A673 (cell line): ENCODE data around the gene FBXW4. TPM values are rescaled to one million over a fixed set of nuclear protein-coding genes. Genes with fewer than 3 reads are reported as not detected.

Experiments
- BruUV-seq: library from RNA; stranded (reverse); fragments of 400-500 nt; replicated peaks from 2 replicates; lab custom pipeline; 2021; lab: Mats Ljungman, UMichigan
- CTCF ChIA-PET: fragments of 300-600 bp; sonication (Branson Sonifier 250); formaldehyde crosslinking; loops from one replicate; lab custom pipeline; 2022; ENCODE audit warnings: antibody characterized with exemption; lab: Charles Lee
- POLR2A ChIA-PET: fragments of 300-600 bp; sonication (Branson Sonifier 250); formaldehyde crosslinking; loops from one replicate; lab custom pipeline; 2022; ENCODE audit warnings: antibody characterized with exemption; ENCODE audit not compliant: low non-redundant PET; lab: Charles Lee
- DNase-seq: peaks from one replicate; pipeline ENCODE4 v3.0.0-alpha.2; 2015; ENCODE audit warnings: low spot score
- H3K27ac ChIP-seq: fragments of 200-600 bp; sonication (generic); 2 replicates; pipeline ENCODE4 v1.5.1; 2016; ENCODE audit warnings: mixed run types, low read depth, mild to moderate bottlenecking, mixed read lengths, antibody characterized with exemption, low read length; ENCODE audit not compliant: poor library complexity, severe bottlenecking
- H3K27me3 ChIP-seq: fragments of 200-600 bp; sonication (generic); replicated peaks from 2 replicates; pipeline ENCODE4 v1.6.1; 2017; ENCODE audit warnings: mixed run types, low read depth, mild to moderate bottlenecking, mixed read lengths, antibody characterized with exemption, low read length; ENCODE audit not compliant: insufficient read depth, poor library complexity
- H3K36me3 ChIP-seq: fragments of 200-600 bp; sonication (generic); 2 replicates; pipeline ENCODE4 v1.6.1; 2016; ENCODE audit warnings: mixed run types, mild to moderate bottlenecking, mixed read lengths, antibody characterized with exemption, low read length; ENCODE audit not compliant: insufficient read depth, poor library complexity, severe bottlenecking
- H3K4me1 ChIP-seq: fragments of 200-600 bp; sonication (generic); 2 replicates; pipeline ENCODE4 v1.6.1; 2017; ENCODE audit warnings: mixed run types, mild to moderate bottlenecking, mixed read lengths, antibody characterized with exemption, low read length; ENCODE audit not compliant: insufficient read depth, poor library complexity, severe bottlenecking
- H3K4me3 ChIP-seq: fragments of 200-600 bp; sonication (generic); 2 replicates; pipeline ENCODE4 v1.5.1; 2016; ENCODE audit warnings: low read depth, mixed run types, mild to moderate bottlenecking, mixed read lengths, low read length; ENCODE audit not compliant: poor library complexity, severe bottlenecking
- H3K9me3 ChIP-seq: fragments of 200-600 bp; sonication (generic); 2 replicates; pipeline ENCODE4 v1.6.1; 2016; ENCODE audit warnings: mixed run types, low read depth, mild to moderate bottlenecking, mixed read lengths, antibody characterized with exemption, low read length; ENCODE audit not compliant: poor library complexity, severe bottlenecking
- EZH2 ChIP-seq: fragments of 200-600 bp; sonication (generic); IDR thresholded peaks from 2 replicates; pipeline ENCODE4 v1.6.1; 2017; ENCODE audit warnings: borderline replicate concordance, low read depth, mild to moderate bottlenecking, mixed read lengths, antibody characterized with exemption, low read length; ENCODE audit not compliant: poor library complexity, severe bottlenecking
- intact Hi-C: fragments of 100-400 bp; cut with micrococcal nuclease; formaldehyde crosslinking; loops from one replicate; pipeline ENCODE4 v1.10.0; 2022; ENCODE audit not compliant: unreplicated experiment
- total RNA-seq: library from RNA; stranded (reverse); gene quantifications from 2 replicates; pipeline ENCODE4 v1.2.3, GENCODE V29; 2021
- TF ChIP-seq, protein P1 (sequence below): fragments of 300-800, 200-600 bp; sonication (generic); conservative IDR thresholded peaks from 2 replicates; pipeline ENCODE4 v1.5.1; 2017; ENCODE audit warnings: low read depth, mild to moderate bottlenecking, antibody characterized with exemption, low read length, moderate library complexity, mixed read lengths

Gene FBXW4
- total RNA-seq, 1 experiment from 2014 or later: 19.5 TPM

DNA sequence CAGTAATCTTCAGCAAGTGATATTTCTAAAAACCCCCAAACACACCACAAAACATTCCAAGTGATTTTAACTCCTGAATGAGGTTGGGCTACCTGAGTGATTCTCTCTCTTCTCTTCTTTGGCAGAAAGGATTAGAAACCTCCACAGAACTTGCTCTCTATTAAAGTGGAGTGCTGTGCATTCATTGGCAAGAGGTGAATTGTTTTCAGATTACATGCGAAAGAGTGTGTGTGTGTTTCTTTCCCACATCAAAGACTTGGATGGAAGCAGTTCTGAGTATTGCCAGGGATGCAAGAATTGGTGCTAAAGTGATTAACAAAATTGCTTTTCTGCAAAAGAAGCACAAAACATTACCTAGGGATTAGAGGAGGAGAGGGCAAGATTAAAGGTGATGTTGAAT lies 13.1 kb upstream of the FBXW4 start:
- intact Hi-C loops: no loop called here
- no peaks in the 10 kb centered on the region for H3K36me3 ChIP-seq
- ChIA-PET POLR2A (no interaction called here), CTCF (no interaction called here)
- BruUV-seq: no TSS peak
- H3K4me3 ChIP-seq: no peak overlapping the region
- TF ChIP-seq EZH2: no peak
- TF ChIP-seq, protein P1, sequence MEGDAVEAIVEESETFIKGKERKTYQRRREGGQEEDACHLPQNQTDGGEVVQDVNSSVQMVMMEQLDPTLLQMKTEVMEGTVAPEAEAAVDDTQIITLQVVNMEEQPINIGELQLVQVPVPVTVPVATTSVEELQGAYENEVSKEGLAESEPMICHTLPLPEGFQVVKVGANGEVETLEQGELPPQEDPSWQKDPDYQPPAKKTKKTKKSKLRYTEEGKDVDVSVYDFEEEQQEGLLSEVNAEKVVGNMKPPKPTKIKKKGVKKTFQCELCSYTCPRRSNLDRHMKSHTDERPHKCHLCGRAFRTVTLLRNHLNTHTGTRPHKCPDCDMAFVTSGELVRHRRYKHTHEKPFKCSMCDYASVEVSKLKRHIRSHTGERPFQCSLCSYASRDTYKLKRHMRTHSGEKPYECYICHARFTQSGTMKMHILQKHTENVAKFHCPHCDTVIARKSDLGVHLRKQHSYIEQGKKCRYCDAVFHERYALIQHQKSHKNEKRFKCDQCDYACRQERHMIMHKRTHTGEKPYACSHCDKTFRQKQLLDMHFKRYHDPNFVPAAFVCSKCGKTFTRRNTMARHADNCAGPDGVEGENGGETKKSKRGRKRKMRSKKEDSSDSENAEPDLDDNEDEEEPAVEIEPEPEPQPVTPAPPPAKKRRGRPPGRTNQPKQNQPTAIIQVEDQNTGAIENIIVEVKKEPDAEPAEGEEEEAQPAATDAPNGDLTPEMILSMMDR: no peak
- H3K9me3 ChIP-seq: no peaks in the 10 kb centered on the region
- no peaks in the 10 kb centered on the region for H3K4me1 ChIP-seq
- H3K27me3 ChIP-seq: peaks cover 3% of the 10 kb centered on the region
- no peak for DNase-seq
- no peak overlapping the region for H3K27ac ChIP-seq

DNA sequence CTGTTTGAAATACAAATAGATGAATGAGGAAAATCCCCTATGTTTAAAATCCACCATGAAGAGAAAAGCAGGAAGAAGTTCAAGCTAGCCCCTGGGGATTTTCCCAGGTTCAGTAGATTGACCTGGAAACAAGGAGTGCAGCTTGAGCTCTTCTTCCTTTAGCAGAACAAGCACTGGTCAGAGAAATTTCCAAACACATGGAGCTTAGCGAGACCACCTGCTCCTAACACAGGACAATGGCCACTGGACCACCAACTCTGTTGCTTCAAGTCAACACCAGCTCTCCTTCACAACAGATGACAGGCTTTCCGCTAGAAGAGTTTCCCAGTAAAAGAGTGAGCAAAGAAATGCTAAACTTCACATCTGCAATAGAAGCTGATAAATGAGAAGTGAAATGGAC lies 9.4 kb upstream of the FBXW4 start:
- POLR2A ChIA-PET: interaction anchor here (0.6 kb wide), 1 partner anchor 58 kb away, joined by 14 read pairs; no protein-coding TSS in a partner anchor
- TF ChIP-seq, protein P1: no peak
- TF ChIP-seq EZH2: no peak
- CTCF ChIA-PET: no interaction called here
- DNase-seq: no peak
- H3K4me3 ChIP-seq: no peak overlapping the region
- H3K27ac ChIP-seq: no peak overlapping the region
- H3K4me1 ChIP-seq: no peaks in the 10 kb centered on the region
- BruUV-seq: no TSS peak
- no peaks in the 10 kb centered on the region for H3K9me3 ChIP-seq
- H3K27me3 ChIP-seq: peaks cover 3% of the 10 kb centered on the region
- intact Hi-C loops: no loop called here
- H3K36me3 ChIP-seq: no peaks in the 10 kb centered on the region

DNA sequence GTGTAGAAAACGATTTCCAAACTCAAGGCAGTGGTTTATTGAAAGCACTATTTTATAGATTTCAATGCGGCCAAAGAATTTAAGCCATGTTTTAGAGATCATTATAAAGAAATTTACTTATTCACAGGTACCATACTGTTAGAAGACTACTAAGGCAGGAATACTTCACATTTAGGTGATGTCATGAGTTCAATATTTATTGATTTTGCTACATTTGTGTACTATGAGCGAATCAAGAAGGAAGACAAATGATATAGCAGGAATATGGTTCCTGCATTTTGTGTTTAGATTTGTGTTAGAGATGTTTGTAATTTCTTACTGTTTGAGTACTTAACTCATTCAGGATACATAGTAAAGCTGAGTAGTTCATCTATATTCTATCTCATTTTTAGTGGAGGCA lies 1.7 kb upstream of the FBXW4 start:
- Histone ChIP-seq H3K27me3 (no peaks in the 10 kb centered on the region), H3K36me3 (no peaks in the 10 kb centered on the region), H3K4me3 (no peak overlapping the region), H3K9me3 (no peaks in the 10 kb centered on the region), H3K4me1 (no peaks in the 10 kb centered on the region), H3K27ac (no peak overlapping the region)
- TF ChIP-seq EZH2: no peak
- TF ChIP-seq, protein P1: no peak
- DNase-seq: no peak
- CTCF ChIA-PET: no interaction called here
- POLR2A ChIA-PET: no interaction called here
- intact Hi-C loops: no loop called here
- BruUV-seq: no TSS peak
